Measurements from ENCODE around the gene ARHGAP1.

The ARHGAP1 gene

GRCh38 chr11:46694072-46694471 is 6.3 kb downstream of the ARHGAP1 start:
- Mint-ChIP-seq H3K9me3 (no peaks in the 10 kb centered on the region), H3K27ac (no peak overlapping the region), H3K36me3 (ENCODE audit: low read depth) (peaks cover 6% of the 10 kb centered on the region), H3K27me3 (no peaks in the 10 kb centered on the region), H3K4me1 (peaks cover 22% of the 10 kb centered on the region), H3K4me3 (no peak overlapping the region)
- ATAC-seq: no peak
- DNase-seq: no peak

- Mint-ChIP-seq H3K9me3 (no peaks in the 10 kb centered on the region), H3K36me3 (ENCODE audit: low read depth) (peaks cover 8% of the 10 kb centered on the region), H3K4me1 (peaks cover 17% of the 10 kb centered on the region), H3K27ac (no peak overlapping the region), H3K27me3 (no peaks in the 10 kb centered on the region), H3K4me3 (no peak overlapping the region)
- no peak for DNase-seq
- ATAC-seq: no peak
These were observed 6.8 kb downstream of the ARHGAP1 start for GRCh38 chr11:46693597-46694012.

- Mint-ChIP-seq H3K27me3 (no peaks in the 10 kb centered on the region), H3K9me3 (no peaks in the 10 kb centered on the region), H3K4me3 (no peak overlapping the region), H3K4me1 (peaks cover 5% of the 10 kb centered on the region), H3K27ac (no peak overlapping the region), H3K36me3 (ENCODE audit: low read depth) (peaks cover 8% of the 10 kb centered on the region)
- DNase-seq (no peak), ATAC-seq (no peak)
These were observed 8.0 kb downstream of the ARHGAP1 start for GRCh38 chr11:46692450-46692849.

- peaks cover 9% of the 10 kb centered on the region for H3K36me3 Mint-ChIP-seq (ENCODE audit: low read depth)
- no peaks in the 10 kb centered on the region for H3K27me3 Mint-ChIP-seq
- no peaks in the 10 kb centered on the region for H3K9me3 Mint-ChIP-seq
- ATAC-seq (no peak), DNase-seq (no peak)
- H3K4me3 Mint-ChIP-seq: no peak overlapping the region
- H3K27ac Mint-ChIP-seq: no peak overlapping the region
- peaks cover 4% of the 10 kb centered on the region for H3K4me1 Mint-ChIP-seq
These were observed 9.7 kb downstream of the ARHGAP1 start for GRCh38 chr11:46690702-46691101.

GRCh38 chr11:46686886-46687795 is 13.3 kb downstream of the ARHGAP1 start:
- no peak overlapping the region for H3K4me3 Mint-ChIP-seq
- DNase-seq (no peak), ATAC-seq (no peak)
- peaks cover 7% of the 10 kb centered on the region for H3K36me3 Mint-ChIP-seq (ENCODE audit: low read depth)
- H3K4me1 Mint-ChIP-seq: no peaks in the 10 kb centered on the region
- no peaks in the 10 kb centered on the region for H3K9me3 Mint-ChIP-seq
- H3K27ac Mint-ChIP-seq: no peak overlapping the region
- H3K27me3 Mint-ChIP-seq: no peaks in the 10 kb centered on the region

- no peaks in the 10 kb centered on the region for H3K27me3 Mint-ChIP-seq
- no peaks in the 10 kb centered on the region for H3K4me1 Mint-ChIP-seq
- peaks cover 7% of the 10 kb centered on the region for H3K36me3 Mint-ChIP-seq (ENCODE audit: low read depth)
- H3K9me3 Mint-ChIP-seq: no peaks in the 10 kb centered on the region
- DNase-seq (no peak), ATAC-seq (no peak)
- H3K4me3 Mint-ChIP-seq: no peak overlapping the region
- no peak overlapping the region for H3K27ac Mint-ChIP-seq
These were observed 16.1 kb downstream of the ARHGAP1 start for GRCh38 chr11:46684367-46684766.

GRCh38 chr11:46682773-46683752 is 17.4 kb downstream of the ARHGAP1 start:
- H3K36me3 Mint-ChIP-seq (ENCODE audit: low read depth): peaks cover 3% of the 10 kb centered on the region
- H3K4me1 Mint-ChIP-seq: no peaks in the 10 kb centered on the region
- no peak overlapping the region for H3K27ac Mint-ChIP-seq
- no peaks in the 10 kb centered on the region for H3K27me3 Mint-ChIP-seq
- no peak overlapping the region for H3K4me3 Mint-ChIP-seq
- ATAC-seq: no peak
- H3K9me3 Mint-ChIP-seq: no peaks in the 10 kb centered on the region
- DNase-seq: no peak

GRCh38 chr11:46681814-46682213 is 18.6 kb downstream of the ARHGAP1 start:
- DNase-seq (no peak), ATAC-seq (no peak)
- Mint-ChIP-seq H3K36me3 (ENCODE audit: low read depth) (peaks cover 3% of the 10 kb centered on the region), H3K9me3 (no peaks in the 10 kb centered on the region), H3K4me1 (peaks cover 3% of the 10 kb centered on the region), H3K4me3 (no peak overlapping the region), H3K27ac (no peak overlapping the region), H3K27me3 (no peaks in the 10 kb centered on the region)

GRCh38 chr11:46680815-46681214 is 19.6 kb downstream of the ARHGAP1 start:
- Mint-ChIP-seq H3K9me3 (no peaks in the 10 kb centered on the region), H3K36me3 (ENCODE audit: low read depth) (no peaks in the 10 kb centered on the region), H3K4me1 (peaks cover 11% of the 10 kb centered on the region), H3K27me3 (no peaks in the 10 kb centered on the region), H3K4me3 (no peak overlapping the region), H3K27ac (no peak overlapping the region)
- ATAC-seq (no peak), DNase-seq (no peak)

GRCh38 chr11:46680164-46680760 is 20.2 kb downstream of the ARHGAP1 start:
- ATAC-seq: no peak
- H3K27me3 Mint-ChIP-seq: no peaks in the 10 kb centered on the region

GRCh38 chr11:46679241-46680163 is 20.9 kb downstream of the ARHGAP1 start:
- Mint-ChIP-seq H3K4me1 (peaks cover 22% of the 10 kb centered on the region), H3K27ac (no peak overlapping the region), H3K9me3 (no peaks in the 10 kb centered on the region), H3K36me3 (ENCODE audit: low read depth) (no peaks in the 10 kb centered on the region), H3K4me3 (no peak overlapping the region), H3K27me3 (no peaks in the 10 kb centered on the region)
- ATAC-seq (no peak), DNase-seq (no peak)

More at GRCh38 chr11:46680164-46680760, 20.2 kb downstream of the ARHGAP1 start:
- DNase-seq: no peak
- peaks cover 15% of the 10 kb centered on the region for H3K4me1 Mint-ChIP-seq
- no peak overlapping the region for H3K4me3 Mint-ChIP-seq
- no peaks in the 10 kb centered on the region for H3K9me3 Mint-ChIP-seq
- no peak overlapping the region for H3K27ac Mint-ChIP-seq
- H3K36me3 Mint-ChIP-seq (ENCODE audit: low read depth): no peaks in the 10 kb centered on the region

- Mint-ChIP-seq H3K4me3 (no peak overlapping the region), H3K27ac (no peak overlapping the region), H3K9me3 (no peaks in the 10 kb centered on the region), H3K4me1 (peaks cover 25% of the 10 kb centered on the region), H3K27me3 (no peaks in the 10 kb centered on the region), H3K36me3 (ENCODE audit: low read depth) (no peaks in the 10 kb centered on the region)
- no peak for ATAC-seq
- no peak for DNase-seq
These were observed 21.7 kb downstream of the ARHGAP1 start for GRCh38 chr11:46678741-46679130.

GRCh38 chr11:46677991-46678740 is 22.3 kb downstream of the ARHGAP1 start:
- Mint-ChIP-seq H3K4me3 (no peak overlapping the region), H3K36me3 (ENCODE audit: low read depth) (no peaks in the 10 kb centered on the region), H3K27me3 (no peaks in the 10 kb centered on the region), H3K9me3 (no peaks in the 10 kb centered on the region), H3K4me1 (peaks cover 27% of the 10 kb centered on the region), H3K27ac (peak overlapping the region; percentile 32)
- peak; percentile 8 for ATAC-seq
- DNase-seq: no peak
